KBM-7 (cell line): ENCODE results near the gene SFXN5.

Experiments used
- DNase-seq: peaks from one replicate; pipeline ENCODE4 v3.0.0-alpha.2; 2015
- in situ Hi-C: fragments of 300-500 bp; cut with MboI; formaldehyde crosslinking; loops from 2 replicates; pipeline ENCODE4 v1.14.3; 2020; ENCODE audit warnings: low sequenced_read_pairs, low pct_unique_long_range_greater_than_20kb, mixed read lengths

Gene SFXN5

GRCh38 chr2:72937356-72937669 lies 134.2 kb downstream of the SFXN5 start:
- in situ Hi-C loops: no loop called here
- no peak for DNase-seq

- DNase-seq: no peak
- in situ Hi-C loops: no loop called here
Measured at GRCh38 chr2:72936660-72937355, 134.7 kb downstream of the SFXN5 start.

GRCh38 chr2:72935611-72935957 lies 135.9 kb downstream of the SFXN5 start:
- in situ Hi-C loops: no loop called here
- no peak for DNase-seq

GRCh38 chr2:72934683-72935610 lies 136.6 kb downstream of the SFXN5 start:
- in situ Hi-C loops: no loop called here
- DNase-seq: peak; percentile 28

GRCh38 chr2:72933646-72934151 lies 137.8 kb downstream of the SFXN5 start:
- no peak for DNase-seq
- in situ Hi-C loops: no loop called here

GRCh38 chr2:72933207-72933606 lies 138.3 kb downstream of the SFXN5 start:
- DNase-seq: no peak
- in situ Hi-C loops: no loop called here

- no peak for DNase-seq
- in situ Hi-C loops: no loop called here
Measured at GRCh38 chr2:72932805-72933204, 138.7 kb downstream of the SFXN5 start.

- no peak for DNase-seq
- in situ Hi-C loops: no loop called here
Measured at GRCh38 chr2:72932045-72932740, 139.3 kb downstream of the SFXN5 start.

- no peak for DNase-seq
- in situ Hi-C loops: no loop called here
Measured at GRCh38 chr2:72931280-72931910, 140.1 kb downstream of the SFXN5 start.

- in situ Hi-C loops: no loop called here
- DNase-seq: no peak
Measured at GRCh38 chr2:72929010-72929409, 142.5 kb downstream of the SFXN5 start.

GRCh38 chr2:72927619-72928550 lies 143.6 kb downstream of the SFXN5 start:
- in situ Hi-C loops: no loop called here
- no peak for DNase-seq

- in situ Hi-C loops: no loop called here
- no peak for DNase-seq
Measured at GRCh38 chr2:72926811-72927465, 144.6 kb downstream of the SFXN5 start.

- in situ Hi-C loops: no loop called here
Measured at GRCh38 chr2:72926368-72926767, 145.1 kb downstream of the SFXN5 start.

GRCh38 chr2:72925328-72925943 lies 146.1 kb downstream of the SFXN5 start:
- in situ Hi-C loops: no loop called here
- DNase-seq: no peak

More at GRCh38 chr2:72926368-72926767, 145.1 kb downstream of the SFXN5 start:
- DNase-seq: no peak

GRCh38 chr2:72924353-72925240 lies 146.9 kb downstream of the SFXN5 start:
- DNase-seq: no peak
- in situ Hi-C loops: no loop called here

GRCh38 chr2:72923833-72924352 lies 147.6 kb downstream of the SFXN5 start:
- no peak for DNase-seq
- in situ Hi-C loops: no loop called here
